22Rv1 (cell line): ENCODE data around the gene NLK.

ENCODE experiments used
- ZFX ChIP-seq: fragments of 450-650 bp; IDR thresholded peaks from 2 replicates; pipeline ENCODE4 v1.6.1; 2017; ENCODE audit warnings: antibody characterized with exemption, borderline replicate concordance
- TF ChIP-seq, protein P1 (sequence below): fragments of 450-650 bp; IDR thresholded peaks from 2 replicates; pipeline ENCODE4 v1.5.1; 2017; ENCODE audit warnings: mild to moderate bottlenecking

DNA sequence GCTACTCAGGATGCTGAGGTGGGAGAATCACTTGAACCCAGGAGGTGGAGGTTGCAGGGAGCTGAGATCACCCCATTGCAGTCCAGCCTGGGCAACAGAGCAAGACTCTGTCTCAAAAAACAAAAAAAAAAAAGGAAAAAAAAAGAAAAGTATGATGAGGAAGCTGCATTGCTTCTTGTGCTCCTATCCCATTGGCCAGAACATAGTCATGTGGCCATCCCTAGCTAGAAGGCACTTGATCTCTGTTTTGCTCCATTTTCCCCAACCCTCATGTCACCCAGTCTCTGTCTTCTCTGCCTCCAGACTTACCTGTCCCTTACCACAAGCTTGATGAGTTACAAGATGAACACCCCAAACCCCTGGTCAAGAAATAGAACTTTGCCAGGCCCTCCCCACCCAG lies 163.8 kb downstream of the NLK start:
- TF ChIP-seq, protein P1, sequence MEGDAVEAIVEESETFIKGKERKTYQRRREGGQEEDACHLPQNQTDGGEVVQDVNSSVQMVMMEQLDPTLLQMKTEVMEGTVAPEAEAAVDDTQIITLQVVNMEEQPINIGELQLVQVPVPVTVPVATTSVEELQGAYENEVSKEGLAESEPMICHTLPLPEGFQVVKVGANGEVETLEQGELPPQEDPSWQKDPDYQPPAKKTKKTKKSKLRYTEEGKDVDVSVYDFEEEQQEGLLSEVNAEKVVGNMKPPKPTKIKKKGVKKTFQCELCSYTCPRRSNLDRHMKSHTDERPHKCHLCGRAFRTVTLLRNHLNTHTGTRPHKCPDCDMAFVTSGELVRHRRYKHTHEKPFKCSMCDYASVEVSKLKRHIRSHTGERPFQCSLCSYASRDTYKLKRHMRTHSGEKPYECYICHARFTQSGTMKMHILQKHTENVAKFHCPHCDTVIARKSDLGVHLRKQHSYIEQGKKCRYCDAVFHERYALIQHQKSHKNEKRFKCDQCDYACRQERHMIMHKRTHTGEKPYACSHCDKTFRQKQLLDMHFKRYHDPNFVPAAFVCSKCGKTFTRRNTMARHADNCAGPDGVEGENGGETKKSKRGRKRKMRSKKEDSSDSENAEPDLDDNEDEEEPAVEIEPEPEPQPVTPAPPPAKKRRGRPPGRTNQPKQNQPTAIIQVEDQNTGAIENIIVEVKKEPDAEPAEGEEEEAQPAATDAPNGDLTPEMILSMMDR: no peak
- no peak for TF ChIP-seq ZFX
